ENCODE measurements around the gene POLG2.

GRCh38 chr17:64484380-64484779, 12.5 kb downstream of the POLG2 start:
- TF ChIP-seq, protein P1, sequence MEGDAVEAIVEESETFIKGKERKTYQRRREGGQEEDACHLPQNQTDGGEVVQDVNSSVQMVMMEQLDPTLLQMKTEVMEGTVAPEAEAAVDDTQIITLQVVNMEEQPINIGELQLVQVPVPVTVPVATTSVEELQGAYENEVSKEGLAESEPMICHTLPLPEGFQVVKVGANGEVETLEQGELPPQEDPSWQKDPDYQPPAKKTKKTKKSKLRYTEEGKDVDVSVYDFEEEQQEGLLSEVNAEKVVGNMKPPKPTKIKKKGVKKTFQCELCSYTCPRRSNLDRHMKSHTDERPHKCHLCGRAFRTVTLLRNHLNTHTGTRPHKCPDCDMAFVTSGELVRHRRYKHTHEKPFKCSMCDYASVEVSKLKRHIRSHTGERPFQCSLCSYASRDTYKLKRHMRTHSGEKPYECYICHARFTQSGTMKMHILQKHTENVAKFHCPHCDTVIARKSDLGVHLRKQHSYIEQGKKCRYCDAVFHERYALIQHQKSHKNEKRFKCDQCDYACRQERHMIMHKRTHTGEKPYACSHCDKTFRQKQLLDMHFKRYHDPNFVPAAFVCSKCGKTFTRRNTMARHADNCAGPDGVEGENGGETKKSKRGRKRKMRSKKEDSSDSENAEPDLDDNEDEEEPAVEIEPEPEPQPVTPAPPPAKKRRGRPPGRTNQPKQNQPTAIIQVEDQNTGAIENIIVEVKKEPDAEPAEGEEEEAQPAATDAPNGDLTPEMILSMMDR (IDR thresholded peaks at IDR 0.05 in 2 of 3, conservative IDR thresholded peaks at IDR 0.05 in 1 of 3; ENCODE audit: borderline replicate concordance in 1 of 3, insufficient read depth in 1 of 3, low read depth in 2 of 3, low read length in 2 of 3) = no peak
- TF ChIP-seq ZBTB33 (IDR thresholded peaks at IDR 0.05; ENCODE audit: extremely low read depth, insufficient replicate concordance, low read length) (no peak), ZNF274 (IDR thresholded peaks at IDR 0.05; ENCODE audit: low read depth, low read length) (no peak), YY1 (IDR thresholded peaks at IDR 0.05; ENCODE audit: extremely low read depth, insufficient replicate concordance, low read depth, low read length) (no peak), POLR2AphosphoS5 (IDR thresholded peaks at IDR 0.05; ENCODE audit: low read depth, low read length) (no peak), RAD21 (IDR thresholded peaks at IDR 0.05; ENCODE audit: low read depth) (no peak), JUND (IDR thresholded peaks at IDR 0.05) (no peak), EZH2 (IDR thresholded peaks at IDR 0.05) (no peak), ZFX (IDR thresholded peaks at IDR 0.05) (no peak)
- TF ChIP-seq, protein P2, sequence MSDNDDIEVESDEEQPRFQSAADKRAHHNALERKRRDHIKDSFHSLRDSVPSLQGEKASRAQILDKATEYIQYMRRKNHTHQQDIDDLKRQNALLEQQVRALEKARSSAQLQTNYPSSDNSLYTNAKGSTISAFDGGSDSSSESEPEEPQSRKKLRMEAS (IDR thresholded peaks at IDR 0.05) = no peak
